ENCODE measurements around the gene KRTAP1-4.

KRTAP1-4 gene

GRCh38 chr17:40997361-40997760 lies 32.6 kb downstream of the KRTAP1-4 start:
- no peak for TF ChIP-seq GATA2 (IDR thresholded peaks at IDR 0.05; ENCODE audit: low read depth, low read length)
- TF ChIP-seq GATA3 (IDR thresholded peaks at IDR 0.05; ENCODE audit: low read depth, low read length): no peak

GRCh38 chr17:40996829-40997228 lies 33.2 kb downstream of the KRTAP1-4 start:
- TF ChIP-seq GATA2 (IDR thresholded peaks at IDR 0.05; ENCODE audit: low read depth, low read length) (no peak), GATA3 (IDR thresholded peaks at IDR 0.05; ENCODE audit: low read depth, low read length) (no peak)

DNA sequence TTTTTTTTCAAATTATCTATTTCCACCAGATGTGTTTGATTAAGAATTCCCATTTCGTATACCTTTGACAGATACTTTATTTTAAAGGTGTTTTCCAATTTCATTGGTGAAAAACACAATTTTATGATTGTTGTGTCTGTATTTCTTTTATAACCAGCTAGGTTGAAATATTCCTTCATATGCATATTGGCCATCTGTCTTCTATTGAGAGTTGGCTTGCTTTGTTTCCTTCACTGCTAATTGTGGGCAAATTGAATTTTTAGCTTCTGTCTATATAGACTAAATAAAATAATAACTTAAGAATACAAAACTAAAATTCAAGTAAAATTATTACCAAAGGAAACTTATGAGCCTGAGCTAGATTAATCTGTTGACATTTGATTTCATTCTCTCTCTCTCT lies 34.9 kb downstream of the KRTAP1-4 start:
- TF ChIP-seq GATA3 (IDR thresholded peaks at IDR 0.05; ENCODE audit: low read depth, low read length) (no peak), GATA2 (IDR thresholded peaks at IDR 0.05; ENCODE audit: low read depth, low read length) (no peak)

- TF ChIP-seq GATA2 (IDR thresholded peaks at IDR 0.05; ENCODE audit: low read depth, low read length): no peak
- TF ChIP-seq GATA3 (IDR thresholded peaks at IDR 0.05; ENCODE audit: low read depth, low read length): no peak
Observed at GRCh38 chr17:40993839-40994238, 36.2 kb downstream of the KRTAP1-4 start, which contains the start of gene KRTAP3-3. KRTAP3-3 (minus strand) TSS chr17:40994164; CDS start chr17:40994097, 67 bp downstream.

DNA sequence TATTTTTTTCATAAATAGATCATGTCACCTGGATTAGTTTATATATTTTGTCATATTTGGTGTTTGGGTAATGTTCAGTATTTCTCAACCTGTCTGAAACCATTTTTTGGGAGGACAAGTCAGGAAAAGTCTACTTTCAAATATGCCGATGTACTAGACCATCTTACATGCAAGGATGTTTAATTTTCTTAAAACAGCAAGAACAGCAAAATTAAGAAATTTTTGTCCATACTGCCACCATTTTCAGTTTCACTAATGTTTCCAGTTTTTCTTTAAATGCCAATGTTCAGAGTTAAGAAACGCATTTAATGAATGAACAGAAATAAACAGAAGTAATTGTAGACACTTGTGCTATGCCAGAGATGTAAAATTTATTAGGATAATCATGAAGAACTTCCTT lies 36.9 kb downstream of the KRTAP1-4 start:
- TF ChIP-seq GATA2 (IDR thresholded peaks at IDR 0.05; ENCODE audit: low read depth, low read length) (no peak), GATA3 (IDR thresholded peaks at IDR 0.05; ENCODE audit: low read depth, low read length) (no peak)

- TF ChIP-seq GATA2 (IDR thresholded peaks at IDR 0.05; ENCODE audit: low read depth, low read length): no peak
- TF ChIP-seq GATA3 (IDR thresholded peaks at IDR 0.05; ENCODE audit: low read depth, low read length): no peak
Observed at GRCh38 chr17:40992666-40993065, 37.3 kb downstream of the KRTAP1-4 start.

GRCh38 chr17:40986920-40987319 lies 43.1 kb downstream of the KRTAP1-4 start:
- TF ChIP-seq GATA3 (IDR thresholded peaks at IDR 0.05; ENCODE audit: low read depth, low read length) (no peak), GATA2 (IDR thresholded peaks at IDR 0.05; ENCODE audit: low read depth, low read length) (no peak)

GRCh38 chr17:40984226-40984625 lies 45.8 kb downstream of the KRTAP1-4 start, which contains the start of gene KRT40:
KRT40 (minus strand) TSS chr17:40984326; CDS start chr17:40984273, 53 bp downstream.
- TF ChIP-seq GATA3 (IDR thresholded peaks at IDR 0.05; ENCODE audit: low read depth, low read length) (no peak), GATA2 (IDR thresholded peaks at IDR 0.05; ENCODE audit: low read depth, low read length) (no peak)

DNA sequence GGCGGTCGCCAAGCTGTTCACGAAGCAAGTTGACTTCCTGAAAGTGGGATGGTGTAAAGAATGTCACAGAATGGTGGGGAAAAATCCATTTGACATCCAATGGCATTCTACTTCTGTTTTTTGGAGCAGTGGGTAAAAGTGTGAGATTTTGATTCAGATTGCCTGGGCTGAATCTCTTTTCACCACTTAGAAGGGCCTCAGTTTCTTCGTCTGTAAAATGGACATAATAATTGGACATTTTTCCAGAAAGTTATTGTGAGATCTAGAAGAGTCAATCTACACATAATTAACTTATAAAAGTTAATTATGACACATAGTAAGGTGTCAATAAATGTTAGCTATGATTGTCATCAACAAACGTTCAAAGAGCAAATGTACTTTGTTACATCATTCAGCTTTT lies 48.9 kb downstream of the KRTAP1-4 start:
- no peak for TF ChIP-seq GATA3 (IDR thresholded peaks at IDR 0.05; ENCODE audit: low read depth, low read length)
- no peak for TF ChIP-seq GATA2 (IDR thresholded peaks at IDR 0.05; ENCODE audit: low read depth, low read length)

DNA sequence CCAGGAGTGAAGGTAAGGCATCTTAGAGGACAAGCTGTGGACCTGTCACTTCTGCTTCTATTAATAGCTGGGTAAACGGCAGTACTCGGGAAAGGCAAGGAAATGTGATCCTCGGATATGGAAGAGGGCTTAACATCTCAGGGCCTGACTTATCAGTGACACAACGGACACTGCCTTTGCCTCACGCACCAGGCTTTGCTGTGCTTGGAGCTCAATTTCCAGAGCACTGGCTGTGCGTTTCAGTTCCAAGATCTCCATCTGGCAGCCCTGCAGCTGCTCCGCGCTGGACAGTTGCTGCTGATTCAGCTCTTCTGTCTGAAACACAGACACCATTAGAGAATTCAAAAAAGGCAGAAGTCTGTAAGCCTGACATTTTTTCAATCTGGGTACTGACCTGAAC lies 49.4 kb downstream of the KRTAP1-4 start:
- TF ChIP-seq GATA2 (IDR thresholded peaks at IDR 0.05; ENCODE audit: low read depth, low read length) (no peak), GATA3 (IDR thresholded peaks at IDR 0.05; ENCODE audit: low read depth, low read length) (no peak)

- TF ChIP-seq GATA2 (IDR thresholded peaks at IDR 0.05; ENCODE audit: low read depth, low read length) (no peak), GATA3 (IDR thresholded peaks at IDR 0.05; ENCODE audit: low read depth, low read length) (no peak)
Observed at GRCh38 chr17:40980117-40980516, 49.9 kb downstream of the KRTAP1-4 start.

Data from SH-SY5Y (cell line).